DOHH2 (cell line): ENCODE data around the gene HK1.

Experiments used
- EZH2phosphoT487 ChIP-seq: fragments of 200-600 bp; sonication (generic); IDR thresholded peaks from 2 replicates; pipeline ENCODE4 v1.6.1; 2017; ENCODE audit warnings: borderline replicate concordance, mild to moderate bottlenecking, antibody characterized with exemption, low read length, moderate library complexity, mixed read lengths
- TF ChIP-seq, protein P1 (sequence below): fragments of 200-600 bp; sonication (generic); IDR thresholded peaks from one replicate; pipeline ENCODE4 v1.5.1; 2014; ENCODE audit warnings: antibody characterized with exemption, mild to moderate bottlenecking, low read depth, low read length; ENCODE audit not compliant: poor library complexity, severe bottlenecking

DNA sequence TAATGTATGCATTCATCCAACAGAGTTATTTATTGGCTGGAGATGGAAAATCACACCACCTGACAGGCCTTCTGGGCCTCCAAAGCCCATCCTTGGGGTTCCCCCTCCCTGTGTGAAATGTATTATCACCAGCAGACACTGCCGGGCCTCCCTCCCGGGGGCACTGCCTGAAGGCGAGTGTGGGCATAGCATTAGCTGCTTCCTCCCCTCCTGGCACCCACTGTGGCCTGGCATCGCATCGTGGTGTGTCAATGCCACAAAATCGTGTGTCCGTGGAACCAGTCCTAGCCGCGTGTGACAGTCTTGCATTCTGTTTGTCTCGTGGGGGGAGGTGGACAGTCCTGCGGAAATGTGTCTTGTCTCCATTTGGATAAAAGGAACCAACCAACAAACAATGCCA is 123.1 kb downstream of the HK1 start:
- TF ChIP-seq, protein P1, sequence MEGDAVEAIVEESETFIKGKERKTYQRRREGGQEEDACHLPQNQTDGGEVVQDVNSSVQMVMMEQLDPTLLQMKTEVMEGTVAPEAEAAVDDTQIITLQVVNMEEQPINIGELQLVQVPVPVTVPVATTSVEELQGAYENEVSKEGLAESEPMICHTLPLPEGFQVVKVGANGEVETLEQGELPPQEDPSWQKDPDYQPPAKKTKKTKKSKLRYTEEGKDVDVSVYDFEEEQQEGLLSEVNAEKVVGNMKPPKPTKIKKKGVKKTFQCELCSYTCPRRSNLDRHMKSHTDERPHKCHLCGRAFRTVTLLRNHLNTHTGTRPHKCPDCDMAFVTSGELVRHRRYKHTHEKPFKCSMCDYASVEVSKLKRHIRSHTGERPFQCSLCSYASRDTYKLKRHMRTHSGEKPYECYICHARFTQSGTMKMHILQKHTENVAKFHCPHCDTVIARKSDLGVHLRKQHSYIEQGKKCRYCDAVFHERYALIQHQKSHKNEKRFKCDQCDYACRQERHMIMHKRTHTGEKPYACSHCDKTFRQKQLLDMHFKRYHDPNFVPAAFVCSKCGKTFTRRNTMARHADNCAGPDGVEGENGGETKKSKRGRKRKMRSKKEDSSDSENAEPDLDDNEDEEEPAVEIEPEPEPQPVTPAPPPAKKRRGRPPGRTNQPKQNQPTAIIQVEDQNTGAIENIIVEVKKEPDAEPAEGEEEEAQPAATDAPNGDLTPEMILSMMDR, result no peak
- TF ChIP-seq EZH2phosphoT487, result no peak
